OCI-LY3 (cell line): Measurements from ENCODE around the gene TBC1D8.
A peak's percentile ranks its signal among the peaks of the same experiment; 100 is the strongest.

ENCODE experiments used
- H2AFZ ChIP-seq: fragments of 200-600, 300-600 bp; shearing (Covaris generic); 2 replicates; pipeline ENCODE4 v1.6.0; 2014; ENCODE audit warnings: antibody characterized with exemption, low read depth, low read length
- H3K27ac ChIP-seq: fragments of 200-600, 300-600 bp; sonication (generic); 2 replicates; pipeline ENCODE4 v1.5.1; 2014; ENCODE audit warnings: mild to moderate bottlenecking, low read length, moderate library complexity, mixed read lengths
- H3K27me3 ChIP-seq: fragments of 200-600, 300-600 bp; sonication (generic); 2 replicates; pipeline ENCODE4 v1.6.1; 2014; ENCODE audit warnings: low read depth, low read length, mixed read lengths
- H3K36me3 ChIP-seq: fragments of 200-600, 300-600 bp; sonication (generic); replicated peaks from 2 replicates; pipeline ENCODE3; 2014; ENCODE audit warnings: low read depth, low read length, mixed read lengths
- H3K4me1 ChIP-seq: fragments of 300-600, 200-600 bp; sonication (generic); 2 replicates; pipeline ENCODE4 v1.6.1; 2014; ENCODE audit warnings: low read length, mixed read lengths
- H3K4me2 ChIP-seq: fragments of 200-600, 300-600 bp; sonication (generic); 2 replicates; pipeline ENCODE4 v1.6.1; 2014; ENCODE audit warnings: low read length, mixed read lengths
- H3K4me3 ChIP-seq: fragments of 300-600, 200-600 bp; sonication (generic); 2 replicates; pipeline ENCODE4 v1.5.1; 2014; ENCODE audit warnings: antibody characterized with exemption, mild to moderate bottlenecking, low read length, moderate library complexity
- H3K79me2 ChIP-seq: fragments of 300-600, 200-600 bp; shearing (Covaris generic); 2 replicates; pipeline ENCODE4 v1.6.1; 2014; ENCODE audit warnings: mild to moderate bottlenecking, low read length, mixed read lengths
- H3K9ac ChIP-seq: fragments of 300-600, 200-600 bp; shearing (Covaris generic); 2 replicates; pipeline ENCODE4 v1.6.0; 2014; ENCODE audit warnings: mild to moderate bottlenecking, low read length, moderate library complexity
- H3K9me3 ChIP-seq: fragments of 200-600, 300-600 bp; shearing (Covaris generic); 2 replicates; pipeline ENCODE4 v1.6.1; 2014; ENCODE audit warnings: low read length, mixed read lengths; ENCODE audit not compliant: insufficient read depth
- H4K20me1 ChIP-seq: fragments of 200-600, 300-600 bp; sonication (generic); 2 replicates; pipeline ENCODE4 v1.6.1; 2016; ENCODE audit warnings: low read length, mixed read lengths; ENCODE audit not compliant: insufficient read depth
- EZH2phosphoT487 ChIP-seq: fragments of 200-600 bp; shearing (Covaris generic); IDR thresholded peaks from 2 replicates; pipeline ENCODE4 v1.6.1; 2018; ENCODE audit warnings: antibody characterized with exemption, mixed run types, low read depth
- TF ChIP-seq, protein P1 (sequence below): fragments of 200-600, 300-600 bp; sonication (generic); IDR thresholded peaks from 2 replicates; pipeline ENCODE4 v1.5.1; 2014; ENCODE audit warnings: antibody characterized with exemption, low read length, low read depth

Gene TBC1D8

DNA sequence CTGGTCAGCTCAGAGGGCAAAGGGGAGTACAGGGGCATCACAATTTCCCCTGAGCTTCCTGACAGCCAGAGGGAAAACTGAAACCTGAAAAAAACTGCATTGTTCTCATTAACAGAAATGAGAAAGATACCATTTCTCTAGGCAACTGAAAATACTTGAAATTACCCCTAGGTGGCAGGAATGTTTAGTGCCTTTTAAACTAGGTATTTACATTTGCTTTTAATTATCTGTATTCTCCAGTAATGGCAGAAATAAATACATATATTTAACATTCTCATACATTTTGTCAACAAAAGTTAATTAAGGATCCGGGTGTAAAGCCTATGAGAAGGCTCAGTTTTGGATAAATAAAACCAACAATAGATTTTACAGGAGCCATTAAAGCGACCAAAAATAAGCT lies 114.6 kb downstream of the TBC1D8 start:
- no peaks in the 10 kb centered on the region for H3K36me3 ChIP-seq
- no peaks in the 10 kb centered on the region for H4K20me1 ChIP-seq
- no peak overlapping the region for H2AFZ ChIP-seq
- no peak overlapping the region for H3K9ac ChIP-seq
- 0 out of 2 replicates have a peak, but pooled peaks cover 3% of the 10 kb centered on the region for H3K27me3 ChIP-seq
- H3K9me3 ChIP-seq = no peaks in the 10 kb centered on the region
- H3K79me2 ChIP-seq = no peaks in the 10 kb centered on the region
- no peak overlapping the region for H3K4me2 ChIP-seq
- no peak overlapping the region for H3K27ac ChIP-seq
- TF ChIP-seq, protein P1, sequence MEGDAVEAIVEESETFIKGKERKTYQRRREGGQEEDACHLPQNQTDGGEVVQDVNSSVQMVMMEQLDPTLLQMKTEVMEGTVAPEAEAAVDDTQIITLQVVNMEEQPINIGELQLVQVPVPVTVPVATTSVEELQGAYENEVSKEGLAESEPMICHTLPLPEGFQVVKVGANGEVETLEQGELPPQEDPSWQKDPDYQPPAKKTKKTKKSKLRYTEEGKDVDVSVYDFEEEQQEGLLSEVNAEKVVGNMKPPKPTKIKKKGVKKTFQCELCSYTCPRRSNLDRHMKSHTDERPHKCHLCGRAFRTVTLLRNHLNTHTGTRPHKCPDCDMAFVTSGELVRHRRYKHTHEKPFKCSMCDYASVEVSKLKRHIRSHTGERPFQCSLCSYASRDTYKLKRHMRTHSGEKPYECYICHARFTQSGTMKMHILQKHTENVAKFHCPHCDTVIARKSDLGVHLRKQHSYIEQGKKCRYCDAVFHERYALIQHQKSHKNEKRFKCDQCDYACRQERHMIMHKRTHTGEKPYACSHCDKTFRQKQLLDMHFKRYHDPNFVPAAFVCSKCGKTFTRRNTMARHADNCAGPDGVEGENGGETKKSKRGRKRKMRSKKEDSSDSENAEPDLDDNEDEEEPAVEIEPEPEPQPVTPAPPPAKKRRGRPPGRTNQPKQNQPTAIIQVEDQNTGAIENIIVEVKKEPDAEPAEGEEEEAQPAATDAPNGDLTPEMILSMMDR = peak; percentile 74
- TF ChIP-seq EZH2phosphoT487 = no peak
- H3K4me3 ChIP-seq = no peak overlapping the region
- H3K4me1 ChIP-seq = peaks cover 7% of the 10 kb centered on the region

DNA sequence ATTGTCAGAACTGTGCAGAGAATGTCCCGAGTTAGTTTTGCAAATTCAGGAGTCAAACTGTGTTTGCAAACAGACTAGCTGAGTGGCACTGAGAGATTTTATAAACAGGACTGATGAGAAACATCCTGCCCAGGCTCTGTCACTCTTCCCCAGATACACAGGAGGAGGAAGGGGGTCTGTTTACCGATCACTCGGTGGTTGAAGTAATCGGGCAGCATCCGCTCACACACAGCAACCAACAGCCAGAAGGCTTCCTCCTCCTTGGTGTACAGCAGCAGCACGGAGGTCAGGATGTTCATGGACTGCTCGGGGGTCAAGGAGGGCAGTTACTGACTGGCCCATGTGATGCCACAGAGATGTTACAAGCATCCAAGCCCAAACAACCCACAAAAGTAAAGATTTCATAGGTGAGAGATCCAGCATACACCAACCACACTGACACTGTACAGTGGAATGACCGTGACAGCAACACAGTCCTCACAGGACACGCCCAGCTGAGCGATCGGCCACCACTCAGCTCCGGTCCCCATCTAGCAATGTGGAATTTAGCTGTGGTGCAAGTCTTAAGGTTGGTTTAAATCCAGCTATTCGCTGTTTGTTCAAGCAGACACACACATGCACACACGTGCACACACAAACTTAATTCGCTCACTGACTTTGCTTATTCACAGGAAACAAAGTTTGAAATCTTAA lies 119.0 kb downstream of the TBC1D8 start:
- TF ChIP-seq EZH2phosphoT487 = no peak
- TF ChIP-seq, protein P1 = no peak
- Histone ChIP-seq H3K9ac (no peak overlapping the region), H3K27me3 (no peaks in the 10 kb centered on the region)

DNA sequence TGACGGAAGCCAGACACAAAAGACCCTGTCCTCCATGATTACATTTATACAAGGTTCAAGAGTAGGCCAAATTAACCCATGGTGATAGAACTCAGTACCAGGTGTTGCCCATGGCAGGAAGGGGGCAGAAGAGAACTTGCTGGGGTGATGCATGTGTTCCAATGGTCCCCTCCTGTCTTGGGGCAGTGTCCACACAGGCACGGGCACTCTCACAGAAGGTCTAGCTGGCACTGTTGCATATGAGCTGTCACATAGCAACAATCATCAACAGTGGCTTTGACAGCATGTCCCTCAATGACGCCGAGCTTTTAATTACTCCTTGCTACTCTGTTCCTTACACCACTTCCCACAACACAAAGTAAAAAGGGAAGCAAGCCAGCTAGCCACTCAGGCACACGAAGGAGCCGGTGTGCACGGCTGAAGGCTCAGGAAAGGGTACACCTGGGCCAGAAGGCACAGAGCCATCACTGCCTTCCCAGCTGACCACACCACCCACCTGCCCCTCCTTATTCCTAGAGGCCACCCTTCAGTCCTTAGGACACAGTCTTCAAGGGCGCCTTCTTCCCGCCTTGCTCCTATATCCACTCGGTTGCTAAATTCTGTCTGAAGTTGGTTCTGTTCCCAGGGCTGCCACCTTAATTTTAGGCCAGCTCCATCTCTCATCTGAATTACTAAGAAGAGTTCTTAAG lies 120.2 kb downstream of the TBC1D8 start:
- Histone ChIP-seq H3K36me3 (no peaks in the 10 kb centered on the region), H4K20me1 (no peaks in the 10 kb centered on the region), H3K27me3 (no peaks in the 10 kb centered on the region), H3K4me1 (no peaks in the 10 kb centered on the region), H3K9me3 (no peaks in the 10 kb centered on the region), H3K4me3 (no peak overlapping the region), H3K79me2 (no peaks in the 10 kb centered on the region), H2AFZ (no peak overlapping the region), H3K9ac (no peak overlapping the region), H3K4me2 (no peak overlapping the region), H3K27ac (no peak overlapping the region)
- TF ChIP-seq, protein P1 = no peak; the same call in 1 of the 2 replicates
- TF ChIP-seq EZH2phosphoT487 = no peak

More for the DNA sequence above, 119.0 kb downstream of the TBC1D8 start:
- Histone ChIP-seq H3K79me2 (no peaks in the 10 kb centered on the region), H4K20me1 (no peaks in the 10 kb centered on the region), H3K9me3 (no peaks in the 10 kb centered on the region), H2AFZ (no peak overlapping the region), H3K4me3 (no peak overlapping the region), H3K27ac (no peak overlapping the region), H3K4me1 (no peaks in the 10 kb centered on the region), H3K4me2 (no peak overlapping the region), H3K36me3 (no peaks in the 10 kb centered on the region)

DNA sequence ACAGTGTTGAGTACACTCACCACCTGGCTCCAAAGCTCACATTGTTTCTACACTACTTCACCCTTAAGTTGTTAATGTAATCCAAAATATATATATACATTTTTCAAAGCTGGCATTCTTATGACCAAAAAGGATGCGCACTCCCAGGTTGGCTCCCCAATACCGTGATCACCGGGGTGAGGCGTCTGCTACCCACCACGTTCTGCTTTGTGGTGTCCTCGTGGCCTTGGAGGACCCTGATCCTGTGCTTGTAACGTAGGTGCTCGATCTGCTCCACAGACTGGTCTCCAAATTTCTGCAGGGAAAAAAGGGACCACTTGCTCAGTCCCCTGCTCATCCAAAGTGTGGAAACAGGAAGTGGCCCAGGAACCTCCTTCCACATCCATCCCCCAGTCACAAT lies 123.3 kb downstream of the TBC1D8 start:
- peaks cover 14% of the 10 kb centered on the region for H3K36me3 ChIP-seq
- H2AFZ ChIP-seq = no peak overlapping the region
- no peak overlapping the region for H3K4me2 ChIP-seq
- H3K4me1 ChIP-seq = peaks cover 14% of the 10 kb centered on the region
- H4K20me1 ChIP-seq = peaks cover 7% of the 10 kb centered on the region
- TF ChIP-seq, protein P1 = no peak
- TF ChIP-seq EZH2phosphoT487 = no peak
- no peak overlapping the region for H3K9ac ChIP-seq
- H3K4me3 ChIP-seq = no peak overlapping the region
- no peaks in the 10 kb centered on the region for H3K79me2 ChIP-seq
- H3K27me3 ChIP-seq = no peaks in the 10 kb centered on the region
- no peak overlapping the region for H3K27ac ChIP-seq
- no peaks in the 10 kb centered on the region for H3K9me3 ChIP-seq
